GM21367 (cell line): ENCODE results near the gene PATL1.

Source experiments
- ATAC-seq: cut with Tn5 transposase; IDR thresholded peaks from one replicate; pipeline ENCODE4 v1.9.1; 2021; ENCODE audit not compliant: unreplicated experiment

PATL1 gene

DNA sequence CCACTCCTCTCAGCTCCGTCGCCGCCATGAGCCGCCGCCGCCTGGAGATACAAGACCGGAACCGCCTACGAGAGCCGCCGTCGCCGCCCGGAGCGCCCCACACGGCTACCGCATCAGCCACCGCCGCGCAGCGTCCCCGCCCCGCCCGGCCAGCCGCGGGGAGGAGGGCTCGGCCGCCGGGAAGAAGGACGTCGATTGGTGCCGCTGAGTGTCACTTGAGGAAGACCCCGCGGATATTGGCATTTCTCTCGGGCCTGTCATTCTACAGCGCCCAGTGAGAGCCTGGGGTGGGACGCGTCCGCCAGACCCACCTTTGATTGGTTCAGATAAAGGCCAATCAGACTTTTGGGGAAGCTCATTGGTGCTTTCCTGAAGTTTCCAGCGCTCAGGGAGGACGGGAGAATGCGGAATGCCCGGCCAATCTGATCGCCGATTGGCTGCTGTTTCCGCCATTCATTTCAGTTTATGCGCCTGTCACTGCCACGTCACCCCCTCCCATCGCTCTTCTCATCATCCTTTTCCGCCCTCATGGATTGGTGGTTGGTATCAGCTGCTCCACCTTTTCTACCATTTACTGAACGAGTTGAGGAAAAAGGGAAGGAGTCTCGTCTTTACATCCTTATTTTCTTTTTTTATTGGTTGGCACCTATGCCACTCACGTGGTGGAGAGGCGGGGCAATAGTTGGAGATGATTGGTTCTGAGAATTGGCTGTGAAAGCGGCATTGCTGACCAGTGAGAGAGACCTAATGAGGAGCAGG, 53.0 kb downstream of the PATL1 start, which contains the start of gene OSBP:
Gene OSBP (minus strand): TSS at position 138 of the 759 bp plus-strand sequence. CDS start 110 bp downstream, at position 28.
- ATAC-seq: peak; percentile 85

DNA sequence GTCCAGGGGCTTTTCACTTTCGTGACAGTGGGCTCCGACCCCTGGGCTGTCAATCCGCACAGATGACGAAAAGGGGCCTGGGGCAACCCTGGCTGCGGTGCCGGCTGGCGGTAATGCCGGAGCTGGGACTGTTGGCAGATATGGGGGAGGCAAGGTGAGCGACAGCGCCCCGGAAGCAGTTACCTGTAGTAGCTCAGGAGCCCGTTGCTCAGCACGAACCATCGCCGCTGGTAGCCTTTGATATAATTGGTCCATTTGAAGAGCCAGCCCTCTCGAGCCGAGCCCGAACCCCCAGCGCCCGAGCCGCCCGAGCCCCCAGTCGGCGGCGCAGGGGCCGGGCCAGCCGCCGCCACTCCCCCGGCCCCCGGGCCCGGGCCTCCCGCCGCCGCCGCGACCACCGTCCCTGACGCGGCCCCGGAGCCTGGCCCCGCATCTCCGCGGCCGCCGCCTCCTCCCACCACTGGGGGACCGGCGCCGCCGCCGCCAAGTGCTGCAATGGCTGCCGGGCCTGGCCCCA, 53.7 kb downstream of the PATL1 start:
- peak; percentile 1 for ATAC-seq

DNA sequence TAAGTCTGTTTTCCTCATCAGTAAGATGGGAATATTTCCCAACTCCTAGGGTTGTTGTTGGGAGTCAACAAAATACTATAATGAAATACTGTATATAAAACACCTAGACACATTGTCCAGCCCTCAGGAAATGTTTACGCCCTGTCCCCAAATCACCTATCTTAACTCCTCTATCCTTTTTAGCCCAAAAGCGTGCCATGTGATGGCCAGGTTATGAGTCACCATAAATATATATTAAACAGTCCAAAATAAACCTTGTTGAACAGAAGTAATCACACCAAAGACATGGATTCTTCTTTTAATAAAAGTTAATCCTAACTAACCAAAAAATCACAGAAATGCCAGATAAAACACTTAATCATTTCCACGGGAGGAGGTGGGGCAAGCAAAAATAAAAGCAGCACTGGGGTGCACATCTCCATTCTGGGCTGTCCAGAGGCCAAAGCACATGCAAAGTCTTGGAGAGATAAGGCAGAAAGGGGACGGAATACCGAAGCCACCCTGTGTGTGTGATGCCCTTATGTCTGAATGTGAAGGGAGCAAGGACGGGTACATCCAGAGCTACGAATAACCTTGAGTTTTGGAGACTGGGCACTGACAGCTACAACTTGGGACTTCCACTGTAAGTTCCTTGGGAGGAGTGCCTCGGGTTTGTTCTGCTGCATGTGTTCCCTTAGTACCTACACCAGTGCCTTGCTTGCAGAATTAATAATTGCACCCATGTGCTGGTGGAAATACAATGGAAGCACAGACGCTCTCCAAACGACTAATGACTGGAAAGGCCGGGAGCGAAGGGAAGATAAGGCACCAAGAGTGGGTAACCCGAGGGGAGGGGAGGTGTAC, 54.3 kb downstream of the PATL1 start:
- no peak for ATAC-seq

DNA sequence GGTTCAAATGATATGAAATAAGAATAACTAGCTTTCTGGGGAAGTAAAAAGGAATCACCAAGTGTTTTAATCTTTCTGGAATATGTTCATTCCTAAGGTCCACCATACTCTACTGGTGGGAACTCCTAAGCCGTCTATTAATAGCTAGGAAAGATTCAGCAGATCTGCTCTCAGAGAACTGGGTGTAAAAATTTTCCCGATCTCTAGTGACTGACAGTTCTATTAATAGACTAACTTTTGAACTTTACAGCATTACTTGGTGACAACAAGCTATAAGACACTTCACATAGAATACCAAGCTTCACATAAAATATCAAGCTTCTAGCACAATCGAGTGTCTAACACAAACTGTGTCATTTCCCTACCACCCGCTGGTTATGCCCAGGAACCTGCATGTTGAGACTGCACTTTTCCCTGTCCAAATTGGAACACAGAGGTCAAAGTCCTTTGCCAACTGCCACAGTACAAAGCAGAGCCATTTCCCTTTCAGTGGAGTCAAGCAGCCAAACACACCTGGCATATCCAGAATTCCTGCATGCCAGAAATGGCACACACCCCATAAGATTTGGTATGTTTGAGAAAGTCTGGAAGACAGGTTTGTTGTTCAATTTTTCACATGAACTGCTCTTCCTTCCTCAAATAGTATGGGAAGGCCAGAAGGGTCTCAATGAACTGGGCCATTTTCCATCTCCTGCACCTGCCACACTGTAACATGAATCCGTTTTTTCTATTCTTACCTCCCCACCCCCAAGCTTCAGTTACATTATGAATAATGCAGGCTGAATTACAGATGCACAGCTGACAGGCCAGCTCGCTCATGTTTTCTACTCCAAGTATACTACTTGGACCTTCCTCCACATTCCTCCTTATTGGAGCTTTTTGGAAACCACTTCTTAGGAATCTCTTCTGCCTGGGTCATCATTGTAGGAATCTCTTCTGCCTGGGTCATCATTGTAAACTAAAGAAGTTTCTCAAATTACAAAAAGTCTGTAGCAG, 57.0 kb downstream of the PATL1 start:
- ATAC-seq: no peak

DNA sequence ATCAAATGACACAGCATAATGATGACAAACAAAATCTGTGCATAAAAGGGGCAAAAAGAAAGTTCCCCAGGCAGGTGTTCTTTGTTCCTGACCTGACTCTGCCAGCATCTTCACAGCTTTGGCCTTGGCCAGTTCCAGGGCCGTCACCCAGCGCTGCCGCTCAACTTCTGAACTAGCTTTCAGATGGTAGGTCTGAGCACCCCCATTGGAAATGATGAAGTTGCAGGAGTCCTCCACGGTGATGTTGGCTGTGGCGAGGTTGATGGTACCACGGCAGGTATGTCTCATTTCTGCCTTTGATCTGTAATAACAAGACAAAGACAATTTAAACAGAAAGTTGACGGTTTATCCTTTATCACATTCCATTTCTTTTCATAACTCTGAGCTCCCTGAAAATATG, 58.5 kb downstream of the PATL1 start:
- no peak for ATAC-seq

DNA sequence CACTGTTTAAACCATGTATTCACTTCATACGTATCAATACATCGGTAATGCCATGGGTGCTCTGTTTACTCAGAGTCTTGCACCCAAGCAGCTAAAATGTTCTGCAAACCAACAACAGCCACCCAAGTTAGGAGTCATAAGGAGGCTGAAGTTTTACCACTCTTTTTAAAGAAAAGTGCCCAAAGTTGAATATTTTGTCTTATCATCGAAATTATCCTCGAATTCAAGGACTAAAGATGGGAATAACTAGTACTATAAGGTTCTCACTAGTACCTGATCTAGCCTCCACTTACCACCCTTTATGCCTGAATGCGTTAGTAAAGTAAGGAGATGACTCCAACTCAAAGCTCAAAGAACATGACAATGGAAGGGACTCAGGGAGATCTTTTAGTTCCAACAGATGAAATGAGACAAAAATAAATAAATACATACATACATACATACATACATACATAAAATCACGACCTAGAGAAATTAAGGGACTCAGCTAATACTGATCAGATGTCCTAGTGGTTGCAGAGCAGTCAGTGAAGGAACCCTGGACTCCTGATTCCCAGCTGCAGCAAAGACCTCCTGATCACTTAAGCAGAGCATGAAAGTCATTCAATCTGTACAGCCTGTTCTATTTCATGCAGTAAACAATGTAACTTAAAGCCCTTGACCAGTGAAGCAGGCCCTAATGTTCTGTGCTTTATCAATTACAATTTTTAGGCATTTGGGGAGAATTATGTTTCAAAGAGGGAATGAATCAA, 61.0 kb downstream of the PATL1 start:
- ATAC-seq: no peak

DNA sequence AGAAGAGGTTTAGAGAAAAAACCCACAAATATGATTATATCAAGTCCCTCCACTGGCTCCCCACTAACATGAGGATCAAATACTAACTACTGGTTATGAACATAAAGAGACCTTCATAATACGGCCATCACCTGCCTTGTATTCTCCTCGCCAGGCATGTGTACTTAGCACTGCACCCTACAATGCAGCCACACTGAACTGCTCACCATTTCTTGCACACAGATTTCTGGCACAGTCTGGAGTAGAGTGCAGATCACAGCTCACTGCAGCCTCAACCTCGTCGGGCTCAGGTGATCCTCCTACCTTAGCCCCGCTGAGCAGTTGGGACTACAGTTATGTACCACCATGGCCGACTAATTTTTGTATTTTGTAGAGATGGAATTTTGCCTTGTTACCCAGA, 66.4 kb downstream of the PATL1 start:
- ATAC-seq: no peak

DNA sequence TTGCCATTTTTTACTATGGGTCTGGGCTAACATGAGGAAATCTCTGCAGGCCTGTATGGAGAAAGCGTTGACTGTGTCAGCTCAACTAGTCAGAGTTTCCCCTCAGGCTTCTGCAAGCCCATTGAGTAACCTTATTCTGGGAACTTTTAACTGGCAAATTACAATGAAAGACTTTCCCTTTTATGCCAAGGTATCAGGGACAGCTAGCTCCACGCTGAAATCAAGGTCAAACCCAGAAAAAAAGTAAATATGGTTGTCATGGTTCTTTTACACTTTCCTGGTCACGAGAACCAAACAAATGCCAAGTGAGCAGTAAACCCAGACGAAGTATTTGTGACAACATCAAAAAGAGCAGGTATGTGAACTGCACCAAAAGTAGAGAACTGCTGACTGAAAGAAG, 67.0 kb downstream of the PATL1 start:
- no peak for ATAC-seq

DNA sequence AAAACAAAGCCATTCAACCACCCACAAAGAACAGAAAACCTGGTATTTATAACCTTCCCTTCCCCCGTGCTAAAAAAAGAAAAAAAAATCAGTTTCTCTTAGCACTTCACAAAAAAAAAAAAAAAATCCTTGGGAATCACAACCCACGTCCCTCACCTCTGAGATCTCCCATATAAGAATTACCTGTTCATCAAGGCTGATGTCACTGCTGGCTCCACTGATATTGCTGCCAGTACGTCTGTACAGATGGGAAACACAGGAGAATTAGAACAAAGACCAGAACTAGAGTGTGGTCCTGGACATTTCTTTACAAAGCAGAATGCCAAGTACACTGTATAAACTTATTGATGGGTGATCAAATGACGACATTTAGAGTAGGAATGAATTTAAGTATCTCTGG, 68.2 kb downstream of the PATL1 start:
- ATAC-seq: no peak

DNA sequence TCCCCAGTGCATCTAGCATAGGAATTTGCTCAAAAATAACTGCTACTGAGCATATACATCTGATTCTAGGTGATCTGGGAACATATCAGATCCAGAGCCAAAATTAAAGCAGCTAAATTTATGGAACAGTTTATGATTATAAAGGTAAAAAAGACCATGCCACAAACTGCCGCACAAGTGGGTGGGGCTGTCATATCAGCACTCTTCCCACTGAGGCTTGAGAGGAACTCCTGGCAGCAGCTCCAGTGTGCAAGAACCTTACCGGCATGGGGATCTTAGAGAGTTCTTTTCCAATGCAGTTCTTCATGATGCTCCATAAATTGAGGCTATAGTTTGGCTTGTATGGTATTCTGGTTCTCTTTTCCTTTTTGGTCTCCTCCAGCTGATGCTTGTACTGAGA, 68.6 kb downstream of the PATL1 start:
- ATAC-seq: no peak

DNA sequence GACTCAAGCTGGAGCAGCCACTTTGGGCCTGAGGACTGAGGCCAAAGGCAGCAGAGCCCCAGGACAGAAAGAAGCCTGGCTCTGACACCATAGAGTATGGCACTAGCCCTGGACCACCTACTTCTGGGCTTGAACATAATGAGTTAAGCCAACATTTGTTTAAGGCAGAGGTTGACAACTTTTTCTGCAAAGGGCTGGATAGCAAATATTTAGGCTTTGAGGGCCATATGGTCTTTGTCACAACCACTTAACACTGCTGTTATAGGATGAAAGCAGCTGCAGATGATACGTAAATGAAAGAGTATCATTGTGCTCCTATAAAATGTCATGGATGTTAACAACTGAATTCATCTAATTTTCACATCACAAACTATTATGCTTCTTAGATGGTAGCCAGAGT, 69.9 kb downstream of the PATL1 start:
- no peak for ATAC-seq
